HEK293T (cell line): ENCODE results near the gene GRM7.

Source experiments
- ELF4 ChIP-seq: fragments of 450-650 bp; IDR thresholded peaks from 2 replicates; pipeline ENCODE4 v1.6.1; 2017; ENCODE audit warnings: antibody characterized with exemption
- SP1 ChIP-seq: fragments of 450-650 bp; IDR thresholded peaks from 2 replicates; pipeline ENCODE4 v1.6.1; 2017
- TARDBP ChIP-seq: fragments of 450-650 bp; IDR thresholded peaks from 2 replicates; pipeline ENCODE4 v1.6.1; 2016

GRCh38 chr3:7226393-7226792 lies 365.5 kb downstream of the GRM7 start:
- no peak for TF ChIP-seq SP1
- no peak for TF ChIP-seq ELF4
- TF ChIP-seq TARDBP, result no peak
